Upper lobe of left lung (tissue), 4 donors: ENCODE data around the gene LRP5.

ENCODE experiments used
- POLR2A ChIP-seq, 4 donors: fragments of 450-650 bp; IDR thresholded peaks; one replicate each; pipeline ENCODE4 v1.5.1; 2016 to 2017; ENCODE audit warnings: antibody characterized with exemption in 4 of 4, mild to moderate bottlenecking in 2 of 4
- POLR2AphosphoS5 ChIP-seq, 2 donors: sonication (generic); formaldehyde crosslinking; IDR thresholded peaks; one replicate each; pipeline ENCODE4 v1.5.1; 2017; ENCODE audit warnings: antibody characterized with exemption in 2 of 2
- TF ChIP-seq, protein P1 (sequence below), 6 experiments: fragments of 450-650 bp in 4 of 6; fragments of 200-600 bp in 2 of 6; sonication (generic) in 2 of 6; IDR thresholded peaks; one replicate each; pipeline ENCODE4 v1.5.1; 2016 to 2019; ENCODE audit warnings: antibody characterized with exemption in 6 of 6

DNA sequence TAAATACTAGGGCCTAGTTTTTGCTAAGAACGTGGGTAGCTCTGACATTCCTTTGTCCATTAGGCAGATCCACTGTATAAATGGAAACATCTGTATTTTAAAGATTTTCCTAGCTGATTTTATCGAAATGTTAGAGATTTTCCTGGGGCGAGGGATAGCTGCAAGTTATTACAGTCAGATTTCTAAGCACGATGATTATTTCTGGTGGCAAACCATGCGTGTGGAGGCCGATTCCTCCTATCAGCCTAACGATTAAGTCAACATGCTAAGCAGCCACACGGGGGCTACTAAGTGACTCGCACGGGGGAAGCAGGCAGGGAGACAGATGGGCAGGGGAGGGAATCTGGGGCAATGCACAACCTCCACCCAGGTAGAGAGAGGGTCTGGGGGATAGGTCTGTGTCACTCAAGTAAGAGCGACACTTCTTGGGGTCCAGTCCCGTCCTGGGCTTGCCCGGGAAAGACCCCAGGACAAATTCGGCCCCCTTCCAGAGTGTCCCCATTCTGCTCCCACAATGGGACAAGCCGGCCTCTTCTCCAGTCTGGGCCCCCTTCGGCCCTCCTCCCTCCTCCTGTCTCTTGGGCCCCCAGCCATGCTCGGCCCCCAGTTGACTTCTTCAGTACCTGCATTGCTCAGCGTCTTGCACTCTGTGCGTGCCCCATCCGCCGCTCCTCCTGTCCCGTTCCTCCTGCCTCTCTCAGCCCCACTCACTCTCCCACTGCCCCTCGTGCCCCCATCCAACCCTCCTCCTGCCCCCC lies 41.2 kb upstream of the LRP5 start:
- TF ChIP-seq, protein P1, sequence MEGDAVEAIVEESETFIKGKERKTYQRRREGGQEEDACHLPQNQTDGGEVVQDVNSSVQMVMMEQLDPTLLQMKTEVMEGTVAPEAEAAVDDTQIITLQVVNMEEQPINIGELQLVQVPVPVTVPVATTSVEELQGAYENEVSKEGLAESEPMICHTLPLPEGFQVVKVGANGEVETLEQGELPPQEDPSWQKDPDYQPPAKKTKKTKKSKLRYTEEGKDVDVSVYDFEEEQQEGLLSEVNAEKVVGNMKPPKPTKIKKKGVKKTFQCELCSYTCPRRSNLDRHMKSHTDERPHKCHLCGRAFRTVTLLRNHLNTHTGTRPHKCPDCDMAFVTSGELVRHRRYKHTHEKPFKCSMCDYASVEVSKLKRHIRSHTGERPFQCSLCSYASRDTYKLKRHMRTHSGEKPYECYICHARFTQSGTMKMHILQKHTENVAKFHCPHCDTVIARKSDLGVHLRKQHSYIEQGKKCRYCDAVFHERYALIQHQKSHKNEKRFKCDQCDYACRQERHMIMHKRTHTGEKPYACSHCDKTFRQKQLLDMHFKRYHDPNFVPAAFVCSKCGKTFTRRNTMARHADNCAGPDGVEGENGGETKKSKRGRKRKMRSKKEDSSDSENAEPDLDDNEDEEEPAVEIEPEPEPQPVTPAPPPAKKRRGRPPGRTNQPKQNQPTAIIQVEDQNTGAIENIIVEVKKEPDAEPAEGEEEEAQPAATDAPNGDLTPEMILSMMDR (IDR thresholded peaks at IDR 0.05), result peak; percentile 32 to 63 (median 54)
- TF ChIP-seq POLR2A (IDR thresholded peaks at IDR 0.05) (no peak), POLR2AphosphoS5 (IDR thresholded peaks at IDR 0.05) (no peak)
